Adrenal gland (tissue), 12 donors: ENCODE results near the gene RNASE13. TPM values are rescaled to one million over a fixed set of nuclear protein-coding genes. Genes with fewer than 3 reads are reported as not detected.
A peak's percentile ranks its signal among the peaks of the same experiment; 100 is the strongest.

Experiments used
- DNase-seq, 7 donors: peaks; one replicate each; pipeline ENCODE4 v3.0.0-alpha.2; 2019 to 2020
- H3K27ac ChIP-seq, 5 donors: fragments of 200-600 bp; sonication (generic) in 4 of 5; 1 replicate in 3 of 5; 2 replicates in 2 of 5; pipeline versions ENCODE4 v1.5.1 to v1.8.0; 2016 to 2020; ENCODE audit warnings: mild to moderate bottlenecking in 1 of 5
- H3K27me3 ChIP-seq: fragments of 200-600 bp; 2 replicates; pipeline ENCODE4 v1.8.0; 2021
- H3K36me3 ChIP-seq, 2 donors: fragments of 200-600 bp; replicated peaks in 1 of 2; 1 replicate in 1 of 2; 2 replicates in 1 of 2; pipeline versions ENCODE4 v1.5.1 to v1.8.0; 2018 to 2022
- H3K4me1 ChIP-seq, 2 donors: fragments of 200-600 bp; replicated peaks in 1 of 2; 1 replicate in 1 of 2; 2 replicates in 1 of 2; pipeline versions ENCODE4 v1.5.1 to v1.8.0; 2018 to 2021
- H3K4me3 ChIP-seq, 4 donors: fragments of 200-600 bp; sonication (generic) in 3 of 4; one replicate each; pipeline ENCODE4 v1.5.1; 2016 to 2018
- H3K9me3 ChIP-seq, 3 donors: fragments of 200-600 bp; sonication (generic) in 1 of 3; replicated peaks in 1 of 3; 1 replicate in 2 of 3; 2 replicates in 1 of 3; pipeline versions ENCODE4 v1.5.1 to v1.8.0; 2016 to 2021
- POLR2A ChIP-seq, 2 donors: fragments of 450-650 bp; IDR thresholded peaks; one replicate each; pipeline ENCODE4 v1.6.1; 2017; ENCODE audit warnings: antibody characterized with exemption in 2 of 2, mild to moderate bottlenecking in 2 of 2, moderate library complexity in 1 of 2
- WGBS, 4 donors: extraction: QIAGEN DNeasy Blood & Tissue Kit in 2 of 4; methylation state at CpG; one replicate each; pipeline versions ENCODE4 v1.1.5 to v1.1.7; 2013 to 2017; 5-methylcytosine and 5-hydroxymethylcytosine counted together
- intact Hi-C, 2 donors: fragments of 100-400 bp; cut with DNase I; formaldehyde crosslinking; loops; one replicate each; pipeline versions ENCODE4 v1.14.1 to v1.15.0; 2022 to 2023
- polyA plus RNA-seq, 3 donors: library from polyadenylated mRNA; stranded (reverse); fragments of 200-250 nt in 2 of 3; fragments of 350-450 nt in 1 of 3; fragmentation: Illumina TruSeq in 1 of 3; extraction: RNeasy Lipid Tissue Mini Kit (QIAGEN cat#74804) in 1 of 3; gene quantifications; one replicate each; pipeline ENCODE4 v1.2.3, GENCODE V29; 2013 to 2014
- total RNA-seq, 9 donors: library from RNA; depleted of rRNA in 4 of 9; stranded (reverse); fragments of >200 nt in 4 of 9; fragments of 120-200 nt in 1 of 9; fragmentation: NEBNext Ultra II Directional in 1 of 9; extraction: Animal tissue kit (Norgen Biotek cat#: 25700) in 1 of 9; gene quantifications; one replicate each; pipeline versions ENCODE4 v1.1.0 to v1.2.4, GENCODE V29; 2013 to 2023
- TF ChIP-seq, protein P1 (sequence below), 6 experiments: fragments of 450-650 bp in 4 of 6; fragments of 200-600 bp in 2 of 6; sonication (generic) in 1 of 6; IDR thresholded peaks; 1 replicate in 5 of 6; 2 replicates in 1 of 6; pipeline versions ENCODE4 v1.5.1 to v1.8.0; 2016 to 2021; ENCODE audit warnings: antibody characterized with exemption in 6 of 6, mild to moderate bottlenecking in 2 of 6, moderate library complexity in 1 of 6
- donor health status: healthy with polysubstance abuse.
- donor health status: Bipolar disorder and iron deficiency.
- donor health status: DM: yes; HTN: yes; CAD: no.
- donor health status: DM: no; HTN: no; CAD: no.
- donor health status: DM: no; HTN: no; CAD: no.
- donor health status: DM: yes; HTN: yes; CAD: no.

The RNASE13 gene
- total and polyA plus RNA-seq, 12 donors, result 0.03 to 0.27 TPM; not detected in 10

GRCh38 chr14:21078726-21079125, 44.1 kb upstream of the RNASE13 start:
- H3K4me1 ChIP-seq, result peaks cover 0 to 9% of the 10 kb centered on the region in 2 donors
- no peak for TF ChIP-seq POLR2A (IDR thresholded peaks at IDR 0.05)
- intact Hi-C loops, result no loop called here
- 41 to 63% (median 50%) methylated on average over 9 to 10 of the region's 10 CpGs for WGBS, 4 donors
- peak overlapping the region in 2 of 5 donors; percentile 21 to 50 for H3K27ac ChIP-seq
- H3K36me3 ChIP-seq, result peaks cover 0 to 97% of the 10 kb centered on the region in 2 donors
- H3K4me3 ChIP-seq, result no peak overlapping the region
- no peaks in the 10 kb centered on the region for H3K9me3 ChIP-seq
- no peaks in the 10 kb centered on the region for H3K27me3 ChIP-seq
- DNase-seq, result peak in 2 of 7 donors; percentile 46 to 49

DNA sequence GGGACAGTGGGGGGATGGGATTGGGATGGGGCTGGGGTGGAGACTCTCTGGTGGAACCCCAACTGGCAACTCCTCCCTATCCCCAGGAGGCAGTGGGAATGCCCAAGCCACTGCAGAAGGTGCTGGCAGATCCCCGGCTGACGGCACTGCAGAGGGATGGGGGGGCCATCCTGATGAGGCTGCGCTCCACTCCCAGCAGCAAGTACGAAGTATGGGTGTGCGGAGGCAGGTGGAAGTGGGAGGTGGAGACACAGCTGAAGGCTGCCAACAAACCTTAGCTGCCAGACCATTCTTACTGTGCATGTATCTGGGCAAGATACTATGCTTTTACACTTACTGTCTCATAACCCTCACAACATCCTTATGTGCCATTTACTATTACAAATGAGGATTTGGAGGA, 43.7 kb upstream of the RNASE13 start:
- H3K27ac ChIP-seq, result peak overlapping the region in 1 of 5 donors; percentile 50
- no peak overlapping the region for H3K4me3 ChIP-seq
- H3K9me3 ChIP-seq, result no peaks in the 10 kb centered on the region
- intact Hi-C loops, result no loop called here
- TF ChIP-seq, protein P1, sequence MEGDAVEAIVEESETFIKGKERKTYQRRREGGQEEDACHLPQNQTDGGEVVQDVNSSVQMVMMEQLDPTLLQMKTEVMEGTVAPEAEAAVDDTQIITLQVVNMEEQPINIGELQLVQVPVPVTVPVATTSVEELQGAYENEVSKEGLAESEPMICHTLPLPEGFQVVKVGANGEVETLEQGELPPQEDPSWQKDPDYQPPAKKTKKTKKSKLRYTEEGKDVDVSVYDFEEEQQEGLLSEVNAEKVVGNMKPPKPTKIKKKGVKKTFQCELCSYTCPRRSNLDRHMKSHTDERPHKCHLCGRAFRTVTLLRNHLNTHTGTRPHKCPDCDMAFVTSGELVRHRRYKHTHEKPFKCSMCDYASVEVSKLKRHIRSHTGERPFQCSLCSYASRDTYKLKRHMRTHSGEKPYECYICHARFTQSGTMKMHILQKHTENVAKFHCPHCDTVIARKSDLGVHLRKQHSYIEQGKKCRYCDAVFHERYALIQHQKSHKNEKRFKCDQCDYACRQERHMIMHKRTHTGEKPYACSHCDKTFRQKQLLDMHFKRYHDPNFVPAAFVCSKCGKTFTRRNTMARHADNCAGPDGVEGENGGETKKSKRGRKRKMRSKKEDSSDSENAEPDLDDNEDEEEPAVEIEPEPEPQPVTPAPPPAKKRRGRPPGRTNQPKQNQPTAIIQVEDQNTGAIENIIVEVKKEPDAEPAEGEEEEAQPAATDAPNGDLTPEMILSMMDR (IDR thresholded peaks at IDR 0.05), result no peak
- TF ChIP-seq POLR2A (IDR thresholded peaks at IDR 0.05), result no peak
- 76 to 100% (median 78%) methylated on average over 3 to 5 of the region's 5 CpGs for WGBS, 4 donors
- H3K27me3 ChIP-seq, result no peaks in the 10 kb centered on the region
- peaks cover 0 to 97% of the 10 kb centered on the region in 2 donors for H3K36me3 ChIP-seq
- H3K4me1 ChIP-seq, result peaks cover 0 to 5% of the 10 kb centered on the region in 2 donors
- no peak for DNase-seq

GRCh38 chr14:21077672-21078071, 43.1 kb upstream of the RNASE13 start:
- peaks cover 0 to 96% of the 10 kb centered on the region in 2 donors for H3K36me3 ChIP-seq
- TF ChIP-seq, protein P1 (IDR thresholded peaks at IDR 0.05), result no peak
- no peak for TF ChIP-seq POLR2A (IDR thresholded peaks at IDR 0.05)
- DNase-seq, result no peak
- peaks cover 2 to 8% of the 10 kb centered on the region in 2 donors for H3K4me1 ChIP-seq
- H3K4me3 ChIP-seq, result no peak overlapping the region
- intact Hi-C loops, result no loop called here
- no peaks in the 10 kb centered on the region for H3K9me3 ChIP-seq
- no peaks in the 10 kb centered on the region for H3K27me3 ChIP-seq
- 59 to 77% (median 72%) methylated on average over 2 of the region's 2 CpGs for WGBS, 4 donors
- H3K27ac ChIP-seq, result peak overlapping the region in 2 of 5 donors; percentile 18 to 50

- peaks cover 0 to 78% of the 10 kb centered on the region in 2 donors for H3K36me3 ChIP-seq
- 86 to 88% (median 87%) methylated on average over 9 of the region's 9 CpGs for WGBS, 4 donors
- peak overlapping the region in 1 of 5 donors; percentile 3 for H3K27ac ChIP-seq
- H3K9me3 ChIP-seq, result no peaks in the 10 kb centered on the region
- no peak overlapping the region for H3K4me3 ChIP-seq
- no peak for DNase-seq
- intact Hi-C loops, result no loop called here
- peaks cover 13 to 18% of the 10 kb centered on the region in 2 donors for H3K4me1 ChIP-seq
- no peaks in the 10 kb centered on the region for H3K27me3 ChIP-seq
- no peak for TF ChIP-seq POLR2A (IDR thresholded peaks at IDR 0.05)
- TF ChIP-seq, protein P1 (IDR thresholded peaks at IDR 0.05), result no peak
These were observed 41.3 kb upstream of the RNASE13 start for GRCh38 chr14:21075719-21076437.
